GM21717 (cell line): ENCODE data around the gene USH2A.

Experiments
- ATAC-seq: cut with Tn5 transposase; IDR thresholded peaks from one replicate; pipeline ENCODE4 v1.9.1; 2021; ENCODE audit warnings: mild to moderate bottlenecking, moderate library complexity; ENCODE audit not compliant: unreplicated experiment

USH2A gene

GRCh38 chr1:216422821-216423520, at the start of gene USH2A:
TSS of gene USH2A (minus strand) at chr1:216423448. CDS start at chr1:216422336, 1,112 bp downstream.
- no peak for ATAC-seq

- ATAC-seq, result no peak
Observed at GRCh38 chr1:216466162-216466801, 43.0 kb upstream of the USH2A start.

DNA sequence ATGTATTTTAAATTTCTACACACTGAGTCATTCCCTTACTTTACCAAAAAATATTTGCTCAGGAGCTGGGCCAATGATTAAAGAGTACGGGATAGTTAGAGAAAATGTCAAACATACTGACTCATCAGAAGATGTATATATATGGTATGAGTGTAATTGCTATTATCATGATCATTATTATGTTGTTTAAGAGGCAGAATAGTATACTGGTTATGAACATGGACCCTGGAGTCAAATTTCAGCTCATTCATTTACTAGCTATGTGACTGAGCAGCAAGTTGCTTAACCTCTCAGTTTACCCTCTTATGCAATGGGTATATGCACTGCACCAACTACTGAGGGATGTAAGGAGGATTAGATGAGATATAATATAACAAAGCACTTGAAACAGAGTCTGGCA, 41.2 kb upstream of the USH2A start:
- no peak for ATAC-seq

GRCh38 chr1:216462066-216462775, 39.0 kb upstream of the USH2A start:
- ATAC-seq, result no peak

- no peak for ATAC-seq
Observed at GRCh38 chr1:216461466-216461865, 38.2 kb upstream of the USH2A start.

DNA sequence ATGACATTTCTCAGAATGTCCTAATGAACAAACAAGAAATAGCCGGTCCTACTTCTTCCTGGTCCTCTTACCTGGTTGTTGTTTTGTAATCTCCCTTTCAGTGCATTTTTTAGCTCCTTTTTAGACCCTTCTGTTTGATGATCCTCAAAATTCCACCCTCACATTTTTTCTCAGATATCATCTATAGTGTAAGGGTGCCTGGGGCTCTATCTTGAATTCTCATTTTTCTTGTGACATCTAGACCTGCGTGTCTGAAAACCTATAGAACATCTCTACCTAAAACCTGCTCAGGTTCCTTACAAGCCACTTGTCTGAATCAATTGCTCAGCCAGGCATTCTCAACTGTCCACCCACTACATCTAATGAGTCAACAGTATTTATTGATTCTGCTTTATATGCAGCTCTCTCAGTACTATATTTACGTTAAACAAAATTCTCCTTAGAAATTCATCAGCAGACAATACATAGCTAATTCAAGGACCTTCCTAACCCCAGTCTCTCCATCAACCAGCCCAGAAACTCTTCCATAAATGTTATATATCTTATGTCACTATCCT, 36.5 kb upstream of the USH2A start:
- ATAC-seq, result no peak

- ATAC-seq, result no peak
Observed at GRCh38 chr1:216458812-216459211, 35.6 kb upstream of the USH2A start.

DNA sequence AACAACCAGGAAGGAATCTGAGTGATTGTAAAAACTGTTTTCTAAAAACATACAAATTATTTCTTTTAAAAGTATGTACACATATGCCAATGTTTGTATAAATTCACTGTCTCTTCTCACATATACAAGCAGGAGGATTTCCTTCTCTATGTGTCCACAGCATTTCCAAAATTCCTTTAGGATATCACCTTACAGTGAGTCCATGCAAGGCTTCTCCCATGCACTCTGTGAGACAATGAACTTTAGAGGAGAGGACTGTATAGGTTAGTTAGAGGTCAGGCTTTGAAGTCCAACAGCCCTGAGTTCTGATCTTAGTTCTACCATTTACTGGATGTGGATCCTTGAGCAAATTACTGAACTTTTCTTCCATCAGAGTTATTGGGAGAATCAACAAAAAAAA, 34.1 kb upstream of the USH2A start:
- ATAC-seq, result no peak

DNA sequence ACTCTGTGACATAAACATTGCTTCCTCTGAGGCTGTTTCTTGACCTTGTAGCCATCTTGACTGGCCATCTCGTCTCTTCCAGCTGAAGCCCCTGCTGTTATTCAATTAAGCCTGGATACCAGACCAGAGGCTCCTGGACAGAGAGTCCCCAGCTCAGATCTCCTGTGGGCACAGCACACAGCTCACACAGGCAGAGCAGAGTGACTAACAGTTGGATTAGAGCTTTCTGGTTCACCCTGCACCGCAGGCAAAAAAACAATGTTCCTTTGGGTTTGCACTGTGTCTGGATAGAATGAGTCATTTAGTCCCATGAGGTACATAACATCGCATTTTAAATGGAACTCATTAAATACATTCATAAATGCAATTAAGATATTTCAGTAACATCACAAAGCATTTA, 33.4 kb upstream of the USH2A start:
- no peak for ATAC-seq

- no peak for ATAC-seq
Observed at GRCh38 chr1:216453777-216454176, 30.5 kb upstream of the USH2A start.

- no peak for ATAC-seq
Observed at GRCh38 chr1:216450227-216450626, 27.0 kb upstream of the USH2A start.

DNA sequence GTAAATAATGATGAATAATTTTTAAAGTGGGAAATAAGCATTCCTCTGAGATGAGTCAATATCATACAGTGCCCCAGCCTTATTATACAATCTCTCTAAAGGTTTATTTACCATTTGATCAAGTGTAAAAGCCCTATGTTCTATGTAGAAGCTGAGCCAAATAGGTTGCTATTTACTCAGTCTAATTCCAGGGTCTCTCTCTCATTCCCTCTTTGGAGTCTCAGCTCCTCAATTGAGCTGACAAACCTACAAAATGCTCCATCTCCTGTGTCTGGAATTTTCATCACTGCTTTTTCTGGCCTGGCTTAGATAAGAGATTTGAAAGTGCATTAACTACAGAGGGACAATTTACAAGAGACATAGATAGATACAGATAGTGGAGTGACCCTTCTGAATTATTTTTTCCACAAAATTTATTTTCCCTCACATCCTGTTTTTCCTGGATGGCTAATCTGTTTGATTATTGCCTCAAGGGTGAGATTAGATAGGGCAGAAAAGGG, 24.8 kb upstream of the USH2A start:
- no peak for ATAC-seq

DNA sequence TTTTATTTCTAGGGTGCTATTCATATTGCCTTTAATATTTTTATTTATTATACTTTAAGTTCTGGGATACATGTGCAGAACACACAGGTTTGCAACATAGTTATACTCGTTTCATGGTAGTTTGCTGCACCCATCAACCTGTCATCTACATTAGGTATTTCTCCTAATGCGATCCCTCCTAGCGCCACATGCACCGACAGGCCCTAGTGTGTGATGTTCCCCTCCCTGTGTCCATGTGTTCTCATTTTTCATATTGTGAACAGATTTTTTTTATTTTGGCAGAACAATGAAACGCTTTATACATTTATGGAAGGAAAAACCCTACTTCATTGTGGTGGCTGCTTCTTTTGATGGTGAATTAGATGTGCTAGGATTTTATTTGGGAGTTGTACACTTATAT, 14.4 kb upstream of the USH2A start:
- no peak for ATAC-seq

DNA sequence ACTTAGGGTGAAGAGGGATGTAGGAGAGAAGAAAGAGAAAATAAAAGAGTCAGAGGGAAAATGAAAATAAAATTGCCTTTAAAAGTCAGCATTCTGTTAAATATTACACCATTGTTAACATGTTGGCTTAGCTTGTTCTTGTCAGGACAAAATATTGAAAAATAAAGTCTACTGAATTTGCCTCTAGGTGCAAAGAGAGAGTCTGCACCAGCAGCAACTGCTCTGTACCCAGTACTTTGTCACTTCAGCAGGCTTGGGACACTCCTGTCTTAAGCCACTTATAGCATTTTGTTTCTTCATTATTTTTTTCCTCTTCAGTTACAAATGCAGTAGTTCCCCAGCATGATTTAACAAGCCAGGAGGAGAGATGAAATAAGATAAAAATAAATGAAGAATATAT, 11.0 kb upstream of the USH2A start:
- ATAC-seq, result no peak

DNA sequence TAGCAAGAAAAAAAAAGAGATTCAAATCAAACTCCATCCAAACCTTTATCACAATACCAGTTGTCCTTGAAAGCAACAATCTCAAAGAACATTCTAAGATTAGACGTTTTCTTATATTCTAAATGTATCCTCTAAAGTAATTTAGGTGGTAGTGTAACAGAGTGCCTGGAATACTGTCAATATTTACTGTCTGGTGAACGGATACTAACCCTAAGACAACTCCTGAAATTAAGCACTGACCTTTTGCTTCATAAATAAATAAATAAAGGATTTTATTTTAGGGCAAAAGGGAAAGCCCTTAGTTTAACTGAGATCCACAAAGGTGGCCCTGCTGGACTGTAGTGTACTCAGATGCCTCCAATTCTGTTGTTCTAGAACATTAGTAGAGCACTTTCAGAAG, 9.9 kb upstream of the USH2A start:
- no peak for ATAC-seq

- ATAC-seq, result no peak
Observed at GRCh38 chr1:216430744-216431143, 7.5 kb upstream of the USH2A start.

- no peak for ATAC-seq
Observed at GRCh38 chr1:216425577-216425976, 2.3 kb upstream of the USH2A start.

GRCh38 chr1:216420746-216421145, 2.5 kb downstream of the USH2A start:
- no peak for ATAC-seq

DNA sequence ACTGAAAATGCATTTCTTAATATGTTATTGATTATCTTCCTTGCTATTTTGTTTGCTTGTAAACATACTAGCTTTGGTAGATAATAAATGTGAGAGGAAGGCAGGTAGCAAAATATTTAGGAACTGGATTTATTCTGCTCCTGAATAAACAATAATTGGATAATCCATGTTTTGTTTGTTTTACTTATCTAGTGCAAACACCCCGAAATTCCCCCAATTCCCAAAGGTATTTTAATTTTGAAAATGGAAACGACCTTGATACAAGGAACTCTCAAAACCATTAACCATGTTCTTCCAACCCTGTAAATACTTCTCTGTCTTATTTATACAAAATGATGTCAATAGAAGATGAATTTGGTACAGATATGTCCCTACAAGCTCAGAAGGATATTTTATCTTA, 3.0 kb downstream of the USH2A start:
- no peak for ATAC-seq

GRCh38 chr1:216416488-216416887, 6.8 kb downstream of the USH2A start:
- ATAC-seq, result no peak

- ATAC-seq, result no peak
Observed at GRCh38 chr1:216410026-216410425, 13.2 kb downstream of the USH2A start.

- ATAC-seq, result no peak
Observed at GRCh38 chr1:216390956-216391355, 32.3 kb downstream of the USH2A start.
